H1 (cell line): ENCODE measurements around the gene FLG. TPM values are rescaled to one million over a fixed set of nuclear protein-coding genes. Genes with fewer than 3 reads are reported as not detected.

ENCODE experiments used
- CHD2 ChIP-seq: IDR thresholded peaks from 2 replicates; pipeline ENCODE4 v1.6.1; 2012; ENCODE audit warnings: low read length, improper control_type of control experiment
- CHD7 ChIP-seq: fragments of 300-600 bp; sonication (generic); IDR thresholded peaks from 2 replicates; pipeline ENCODE4 v1.7.1; 2012; ENCODE audit warnings: low read length, moderate library complexity, mild to moderate bottlenecking, inconsistent platforms; ENCODE audit not compliant: insufficient replicate concordance
- GABPA ChIP-seq: IDR thresholded peaks from 2 replicates; pipeline ENCODE4 v1.6.1; 2011; ENCODE audit warnings: mild to moderate bottlenecking, low read length, moderate library complexity, borderline replicate concordance; ENCODE audit not compliant: insufficient read depth
- HDAC2 ChIP-seq, 2 experiments: fragments of 300-600 bp in 1 of 2; sonication (generic) in 1 of 2; IDR thresholded peaks; 2 replicates each; pipeline ENCODE4 v1.6.1; 2011 to 2012; ENCODE audit warnings: low read depth in 2 of 2, low read length in 2 of 2, mild to moderate bottlenecking in 2 of 2, moderate library complexity in 2 of 2, borderline replicate concordance in 1 of 2, inconsistent platforms in 1 of 2
- RAD21 ChIP-seq, 2 experiments: IDR thresholded peaks in 1 of 2; conservative IDR thresholded peaks in 1 of 2; 2 replicates each; pipeline ENCODE4 v1.6.1; 2011; ENCODE audit warnings: low read depth in 2 of 2, low read length in 2 of 2, improper control_type of control experiment in 1 of 2, inconsistent platforms in 1 of 2, mild to moderate bottlenecking in 1 of 2, moderate library complexity in 1 of 2
- SAP30 ChIP-seq: fragments of 300-600 bp; sonication (generic); IDR thresholded peaks from 2 replicates; pipeline ENCODE4 v1.7.1; 2012; ENCODE audit warnings: low read length, moderate library complexity, mild to moderate bottlenecking, inconsistent platforms; ENCODE audit not compliant: insufficient read depth, insufficient replicate concordance
- SP2 ChIP-seq: IDR thresholded peaks from 2 replicates; pipeline ENCODE4 v1.6.1; 2012; ENCODE audit warnings: mild to moderate bottlenecking, low read length, inconsistent platforms
- ZNF274 ChIP-seq: IDR thresholded peaks from 2 replicates; pipeline ENCODE4 v1.7.0; 2012; ENCODE audit warnings: low read length, borderline replicate concordance; ENCODE audit errors: extremely low read depth
- polyA plus RNA-seq, 7 experiments: library from polyadenylated mRNA; depleted of rRNA in 3 of 7; stranded (reverse) in 5 of 7; unstranded in 2 of 7; fragments of >200 nt in 5 of 7; fragments of 200-250 nt in 2 of 7; gene quantifications; 1 replicate in 5 of 7; 2 replicates in 1 of 7; 4 replicates in 1 of 7; pipeline versions ENCODE4 v1.2.1 to v1.2.3, GENCODE V29; 2011 to 2013; ENCODE audit warnings: missing spikeins in 2 of 7, mixed read lengths in 2 of 7
- total RNA-seq: library from RNA; stranded (reverse); fragmentation: NEBNext Ultra II Directional; extraction: Animal tissue kit (Norgen Biotek cat#: 25700); gene quantifications from 2 replicates; pipeline ENCODE4 v1.2.1, GENCODE V29; 2021
- TF ChIP-seq, protein P1 (sequence below): IDR thresholded peaks from 2 replicates; pipeline ENCODE4 v1.6.1; 2012; ENCODE audit warnings: inconsistent platforms

The FLG gene
- total and polyA plus RNA-seq, 2 of the 8 experiments (the other 6 are each of a cell fraction or from before 2014, with no cell fraction given), result not detected

DNA sequence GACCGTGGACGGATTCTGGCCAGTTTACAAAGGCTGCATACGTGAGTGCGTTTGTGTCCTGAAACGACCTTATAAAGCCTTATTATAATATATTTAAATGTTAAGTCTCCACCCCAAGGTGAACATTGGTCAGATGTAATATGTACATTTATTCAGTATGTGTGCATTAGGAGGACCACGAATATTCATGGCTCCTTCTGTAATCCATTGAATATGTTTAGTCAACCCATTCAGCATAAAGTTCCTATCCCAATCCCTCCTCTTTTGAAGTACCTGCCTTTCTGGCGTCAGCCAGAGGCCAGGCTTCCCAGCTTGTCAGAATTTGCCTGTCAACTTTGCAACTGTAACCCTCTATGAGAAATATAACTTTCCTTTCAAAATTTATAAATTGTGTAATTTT lies 10.4 kb upstream of the FLG start (continued):
- TF ChIP-seq CHD7, result no peak
- TF ChIP-seq CHD2, result no peak
- TF ChIP-seq HDAC2 (IDR thresholded peaks at IDR 0.05; ENCODE audit: borderline replicate concordance in 1 of 2, low read depth in 2 of 2, low read length in 2 of 2), result no peak
- no peak for TF ChIP-seq ZNF274
- TF ChIP-seq GABPA, result no peak
- TF ChIP-seq, protein P1, sequence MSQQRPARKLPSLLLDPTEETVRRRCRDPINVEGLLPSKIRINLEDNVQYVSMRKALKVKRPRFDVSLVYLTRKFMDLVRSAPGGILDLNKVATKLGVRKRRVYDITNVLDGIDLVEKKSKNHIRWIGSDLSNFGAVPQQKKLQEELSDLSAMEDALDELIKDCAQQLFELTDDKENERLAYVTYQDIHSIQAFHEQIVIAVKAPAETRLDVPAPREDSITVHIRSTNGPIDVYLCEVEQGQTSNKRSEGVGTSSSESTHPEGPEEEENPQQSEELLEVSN, result no peak
- TF ChIP-seq SAP30, result no peak
- TF ChIP-seq SP2, result no peak
- TF ChIP-seq RAD21 (IDR thresholded peaks at IDR 0.05 in 1 of 2, conservative IDR thresholded peaks at IDR 0.05 in 1 of 2; ENCODE audit: low read depth in 2 of 2, low read length in 2 of 2), result no peak
